GM12878 (cell line): ENCODE data around the gene ISLR. TPM values are rescaled to one million over a fixed set of nuclear protein-coding genes. Genes with fewer than 3 reads are reported as not detected.

Experiments
- ATAC-seq: fragments of 200-7000 bp; cut with Tn5 transposase; 3 replicates; pipeline ENCODE4 v1.9.1; 2020; ENCODE audit warnings: mild to moderate bottlenecking, moderate library complexity
- BruUV-seq: library from RNA; stranded (reverse); fragments of 400-500 nt; replicated peaks from 2 replicates; lab custom pipeline; 2021; lab: Mats Ljungman, UMichigan
- CTCF ChIA-PET: fragments of 300-600 bp; sonication (Branson Sonifier 250); formaldehyde crosslinking; extraction: SDS; loops from one replicate; lab custom pipeline; 2021; ENCODE audit warnings: inconsistent platforms; lab: Yijun Ruan, JAX
- POLR2A ChIA-PET: fragments of 350-600 bp; formaldehyde crosslinking; extraction: SDS; loops from one replicate; lab custom pipeline; 2021; ENCODE audit warnings: inconsistent platforms; lab: Charles Lee
- RAD21 ChIA-PET: fragments of 300-600 bp; sonication (Branson Sonifier 250); formaldehyde crosslinking; loops from one replicate; lab custom pipeline; 2023; ENCODE audit warnings: antibody characterized with exemption; ENCODE audit not compliant: unreplicated experiment; lab: Charles Lee
- SMC1A ChIA-PET: fragments of 300-600 bp; sonication (Branson Sonifier 250); formaldehyde crosslinking; loops from one replicate; lab custom pipeline; 2023; ENCODE audit not compliant: unreplicated experiment, uncharacterized antibody; lab: Charles Lee
- DNase-seq: peaks from one replicate; pipeline ENCODE4 v3.0.0-alpha.2; 2011; ENCODE audit warnings: low read depth, low spot score
- FAIRE-seq: peaks from 3 replicates; lab custom pipeline; 2011; peaks lifted over from hg19 to GRCh38; lab: Jason Lieb, UNC
- H2AFZ ChIP-seq: 2 replicates; pipeline ENCODE4 v1.6.0; 2011; ENCODE audit warnings: low read depth, low read length, control low read depth; ENCODE audit not compliant: control insufficient read depth
- H3K27ac ChIP-seq: 2 replicates; pipeline ENCODE4 v1.5.1; 2011; ENCODE audit warnings: control low read depth; ENCODE audit not compliant: control insufficient read depth, insufficient read depth
- H3K27me3 ChIP-seq, 2 experiments: replicated peaks in 1 of 2; 2 replicates each; pipeline versions ENCODE4 v1.6.0 to v1.6.1; 2011; ENCODE audit warnings: low read length in 1 of 2; ENCODE audit not compliant: control insufficient read depth in 2 of 2, insufficient read depth in 2 of 2
- H3K36me3 ChIP-seq, 2 experiments: 2 replicates each; pipeline ENCODE4 v1.5.1; 2011; ENCODE audit warnings: low read length in 1 of 2; ENCODE audit not compliant: control insufficient read depth in 2 of 2, insufficient read depth in 2 of 2
- H3K4me1 ChIP-seq: 2 replicates; pipeline ENCODE4 v1.6.1; 2011; ENCODE audit warnings: mild to moderate bottlenecking, low read length, moderate library complexity, mixed read lengths; ENCODE audit not compliant: control insufficient read depth, insufficient read depth
- H3K4me2 ChIP-seq: 2 replicates; pipeline ENCODE4 v1.6.0; 2011; ENCODE audit warnings: control low read depth; ENCODE audit not compliant: control insufficient read depth, insufficient read depth
- H3K4me3 ChIP-seq: fragments of 200-600 bp; sonication (generic); 2 replicates; pipeline ENCODE4 v1.5.1; 2016
- H3K79me2 ChIP-seq: 2 replicates; pipeline ENCODE4 v1.6.0; 2011; ENCODE audit warnings: low read length; ENCODE audit not compliant: control insufficient read depth, insufficient read depth
- H3K9ac ChIP-seq: 2 replicates; pipeline ENCODE4 v1.8.0; 2011; ENCODE audit warnings: low read length, control low read depth, mixed read lengths; ENCODE audit not compliant: control insufficient read depth, insufficient read depth
- H3K9me3 ChIP-seq: replicated peaks from 3 replicates; pipeline ENCODE4 v1.5.1; 2011; ENCODE audit warnings: mild to moderate bottlenecking, low read length; ENCODE audit not compliant: control insufficient read depth, insufficient read depth
- H4K20me1 ChIP-seq: 2 replicates; pipeline ENCODE4 v1.6.0; 2011; ENCODE audit not compliant: control insufficient read depth, insufficient read depth
- CHD2 ChIP-seq: IDR thresholded peaks from 2 replicates; pipeline ENCODE4 v1.6.1; 2011; ENCODE audit warnings: low read depth, low read length, improper control_type of control experiment, borderline replicate concordance
- JUNB ChIP-seq: IDR thresholded peaks from 2 replicates; pipeline ENCODE4 v1.6.1; 2016; ENCODE audit warnings: antibody characterized with exemption, mild to moderate bottlenecking
- KAT2A ChIP-seq: conservative IDR thresholded peaks from 2 replicates; pipeline ENCODE4 v1.6.1; 2011; ENCODE audit warnings: low read depth, low read length; ENCODE audit not compliant: control insufficient read depth
- MYC ChIP-seq: IDR thresholded peaks from 2 replicates; pipeline ENCODE4 v1.6.1; 2011; ENCODE audit warnings: mild to moderate bottlenecking, low read length, moderate library complexity, inconsistent platforms; ENCODE audit not compliant: insufficient read depth, insufficient replicate concordance, insufficient read length, severe bottlenecking
- NFIC ChIP-seq: IDR thresholded peaks from 2 replicates; pipeline ENCODE4 v1.6.1; 2012; ENCODE audit warnings: low read depth, mild to moderate bottlenecking, inconsistent platforms, low read length, moderate library complexity
- PKNOX1 ChIP-seq: fragments of 450-650 bp; IDR thresholded peaks from 2 replicates; pipeline ENCODE4 v1.6.1; 2016; ENCODE audit warnings: mild to moderate bottlenecking
- REST ChIP-seq: IDR thresholded peaks from 2 replicates; pipeline ENCODE4 v1.6.1; 2012; ENCODE audit warnings: mild to moderate bottlenecking, low read depth, low read length
- RUNX3 ChIP-seq: IDR thresholded peaks from 2 replicates; pipeline ENCODE4 v1.6.1; 2012; ENCODE audit warnings: low read length, inconsistent platforms
- SREBF2 ChIP-seq: IDR thresholded peaks from 2 replicates; pipeline ENCODE4 v1.6.1; 2012; ENCODE audit warnings: mild to moderate bottlenecking, low read length
- WGBS: methylation state at CpG from one replicate; pipeline ENCODE4 v1.1.6; 2016; ENCODE audit warnings: low lambda C conversion rate; ENCODE audit not compliant: insufficient replicate concordance, insufficient coverage; ENCODE audit errors: missing lambda C conversion rate; 5-methylcytosine and 5-hydroxymethylcytosine counted together
- in situ Hi-C: fragments of 300-500 bp; cut with MboI; formaldehyde crosslinking; loops from 9 replicates; pipeline ENCODE4 v1.14.3; 2018; ENCODE audit warnings: mixed read lengths
- intact Hi-C: fragments of 100-400 bp; cut with micrococcal nuclease; formaldehyde crosslinking; loops from one replicate; pipeline ENCODE4 v1.14.2; 2022; ENCODE audit not compliant: unreplicated experiment
- polyA plus RNA-seq, 11 experiments: library from polyadenylated mRNA; depleted of rRNA in 4 of 11; unstranded in 6 of 11; stranded (reverse) in 5 of 11; fragments of >200 nt; fragmentation: Nextera tagmentation in 4 of 11; fragmentation: Illumina TruSeq in 1 of 11; extraction: Ambion mirVana in 4 of 11; extraction: Trizol in 1 of 11; gene quantifications; 1 replicate in 1 of 11; 2 replicates in 10 of 11; pipeline versions ENCODE4 v1.2.1 to v1.2.3, GENCODE V29; 2011 to 2016; ENCODE audit warnings: inconsistent platforms in 2 of 11, missing spikeins in 2 of 11, low read depth in 1 of 11
- total RNA-seq, 4 experiments: library from RNA; depleted of rRNA in 3 of 4; stranded (reverse); fragments of >200 nt in 3 of 4; fragmentation: Illumina TruSeq in 1 of 4; extraction: Trizol in 1 of 4; gene quantifications; 2 replicates each; pipeline versions ENCODE4 v1.2.1 to v1.2.3, GENCODE V29; 2013 to 2021
- TF ChIP-seq, protein P1 (sequence below): fragments of 450-650 bp; IDR thresholded peaks from 2 replicates; pipeline ENCODE4 v1.6.1; 2017; ENCODE audit warnings: low read depth, mild to moderate bottlenecking, moderate library complexity
- TF ChIP-seq, protein P2 (sequence below): IDR thresholded peaks from 2 replicates; pipeline ENCODE4 v1.6.1; 2011; ENCODE audit warnings: borderline replicate concordance, low read depth, mild to moderate bottlenecking, moderate library complexity, low read length; ENCODE audit not compliant: insufficient read depth, poor library complexity, severe bottlenecking
- TF ChIP-seq, protein P3 (sequence below): IDR thresholded peaks from 2 replicates; pipeline ENCODE4 v1.6.1; 2011; ENCODE audit warnings: low read depth, low read length, improper control_type of control experiment, borderline replicate concordance

The ISLR gene
- total and polyA plus RNA-seq, 10 of the 15 experiments (the other 5 are each of a cell fraction or from before 2014, with no cell fraction given): 0.03 to 1.8 (median 0.54) TPM

- TF ChIP-seq, protein P1, sequence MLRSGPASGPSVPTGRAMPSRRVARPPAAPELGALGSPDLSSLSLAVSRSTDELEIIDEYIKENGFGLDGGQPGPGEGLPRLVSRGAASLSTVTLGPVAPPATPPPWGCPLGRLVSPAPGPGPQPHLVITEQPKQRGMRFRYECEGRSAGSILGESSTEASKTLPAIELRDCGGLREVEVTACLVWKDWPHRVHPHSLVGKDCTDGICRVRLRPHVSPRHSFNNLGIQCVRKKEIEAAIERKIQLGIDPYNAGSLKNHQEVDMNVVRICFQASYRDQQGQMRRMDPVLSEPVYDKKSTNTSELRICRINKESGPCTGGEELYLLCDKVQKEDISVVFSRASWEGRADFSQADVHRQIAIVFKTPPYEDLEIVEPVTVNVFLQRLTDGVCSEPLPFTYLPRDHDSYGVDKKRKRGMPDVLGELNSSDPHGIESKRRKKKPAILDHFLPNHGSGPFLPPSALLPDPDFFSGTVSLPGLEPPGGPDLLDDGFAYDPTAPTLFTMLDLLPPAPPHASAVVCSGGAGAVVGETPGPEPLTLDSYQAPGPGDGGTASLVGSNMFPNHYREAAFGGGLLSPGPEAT: no peak
- no peak for TF ChIP-seq PKNOX1
- TF ChIP-seq, protein P2, sequence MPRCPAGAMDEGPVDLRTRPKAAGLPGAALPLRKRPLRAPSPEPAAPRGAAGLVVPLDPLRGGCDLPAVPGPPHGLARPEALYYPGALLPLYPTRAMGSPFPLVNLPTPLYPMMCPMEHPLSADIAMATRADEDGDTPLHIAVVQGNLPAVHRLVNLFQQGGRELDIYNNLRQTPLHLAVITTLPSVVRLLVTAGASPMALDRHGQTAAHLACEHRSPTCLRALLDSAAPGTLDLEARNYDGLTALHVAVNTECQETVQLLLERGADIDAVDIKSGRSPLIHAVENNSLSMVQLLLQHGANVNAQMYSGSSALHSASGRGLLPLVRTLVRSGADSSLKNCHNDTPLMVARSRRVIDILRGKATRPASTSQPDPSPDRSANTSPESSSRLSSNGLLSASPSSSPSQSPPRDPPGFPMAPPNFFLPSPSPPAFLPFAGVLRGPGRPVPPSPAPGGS: no peak
These were observed 19.2 kb downstream of the ISLR start (continued) for GRCh38 chr15:74192751-74193150.

GRCh38 chr15:74193299-74193718, 19.8 kb downstream of the ISLR start:
- Histone ChIP-seq H3K36me3 (no peaks in the 10 kb centered on the region), H3K9ac (no peak overlapping the region), H3K4me3 (no peak overlapping the region), H2AFZ (no peak overlapping the region), H4K20me1 (no peaks in the 10 kb centered on the region), H3K79me2 (no peaks in the 10 kb centered on the region), H3K4me1 (peaks cover 20% of the 10 kb centered on the region), H3K4me2 (no peak overlapping the region; the same call in 1 of the 2 replicates), H3K27me3 (no peaks in the 10 kb centered on the region), H3K27ac (peak overlapping the region; percentile 28; the same call in 1 of the 2 replicates), H3K9me3 (no peaks in the 10 kb centered on the region)
- CTCF ChIA-PET: interaction anchor here (0.6 kb wide), 1 partner anchor 130 kb away, joined by 3 read pairs; no protein-coding TSS in a partner anchor
- peak; percentile 81 for FAIRE-seq
- intact Hi-C loops: no loop called here
- peak; percentile 37 for DNase-seq
- 10% methylated on average over 4 of the region's 4 CpGs for WGBS
- SMC1A ChIA-PET: interaction anchor here (1.4 kb wide), 1 partner anchor 122 kb away, joined by 3 read pairs; no protein-coding TSS in a partner anchor
- ATAC-seq: peak; percentile 77
- in situ Hi-C loops: no loop called here
- POLR2A ChIA-PET: interaction anchor here (0.6 kb wide), 1 partner anchor 9 kb away, joined by 3 read pairs; the partner anchor contains the start of gene STRA6
- BruUV-seq: no TSS peak
- RAD21 ChIA-PET: no interaction called here
- TF ChIP-seq, protein P3, sequence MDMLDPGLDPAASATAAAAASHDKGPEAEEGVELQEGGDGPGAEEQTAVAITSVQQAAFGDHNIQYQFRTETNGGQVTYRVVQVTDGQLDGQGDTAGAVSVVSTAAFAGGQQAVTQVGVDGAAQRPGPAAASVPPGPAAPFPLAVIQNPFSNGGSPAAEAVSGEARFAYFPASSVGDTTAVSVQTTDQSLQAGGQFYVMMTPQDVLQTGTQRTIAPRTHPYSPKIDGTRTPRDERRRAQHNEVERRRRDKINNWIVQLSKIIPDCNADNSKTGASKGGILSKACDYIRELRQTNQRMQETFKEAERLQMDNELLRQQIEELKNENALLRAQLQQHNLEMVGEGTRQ: no peak
- 0 out of 2 replicates have a peak, but pooled peaks have one; percentile 34 for TF ChIP-seq NFIC
- no peak for TF ChIP-seq REST
- TF ChIP-seq JUNB: peak; percentile 57
- no peak for TF ChIP-seq MYC
- no peak for TF ChIP-seq CHD2
- peak; percentile 66 for TF ChIP-seq RUNX3
- no peak for TF ChIP-seq SREBF2
- TF ChIP-seq KAT2A: no peak
